GM18498 (cell line): ENCODE measurements around the gene GUCY2D.
"Not testable (repeated sequence)": the region's sequence is repeated elsewhere in the genome, so short reads cannot be mapped to it uniquely, and the experiment has no call there.

Source experiments
- ATAC-seq: cut with Tn5 transposase; IDR thresholded peaks from one replicate; pipeline ENCODE4 v1.9.1; 2021; ENCODE audit warnings: mild to moderate bottlenecking, moderate library complexity; ENCODE audit not compliant: unreplicated experiment

Gene GUCY2D

DNA sequence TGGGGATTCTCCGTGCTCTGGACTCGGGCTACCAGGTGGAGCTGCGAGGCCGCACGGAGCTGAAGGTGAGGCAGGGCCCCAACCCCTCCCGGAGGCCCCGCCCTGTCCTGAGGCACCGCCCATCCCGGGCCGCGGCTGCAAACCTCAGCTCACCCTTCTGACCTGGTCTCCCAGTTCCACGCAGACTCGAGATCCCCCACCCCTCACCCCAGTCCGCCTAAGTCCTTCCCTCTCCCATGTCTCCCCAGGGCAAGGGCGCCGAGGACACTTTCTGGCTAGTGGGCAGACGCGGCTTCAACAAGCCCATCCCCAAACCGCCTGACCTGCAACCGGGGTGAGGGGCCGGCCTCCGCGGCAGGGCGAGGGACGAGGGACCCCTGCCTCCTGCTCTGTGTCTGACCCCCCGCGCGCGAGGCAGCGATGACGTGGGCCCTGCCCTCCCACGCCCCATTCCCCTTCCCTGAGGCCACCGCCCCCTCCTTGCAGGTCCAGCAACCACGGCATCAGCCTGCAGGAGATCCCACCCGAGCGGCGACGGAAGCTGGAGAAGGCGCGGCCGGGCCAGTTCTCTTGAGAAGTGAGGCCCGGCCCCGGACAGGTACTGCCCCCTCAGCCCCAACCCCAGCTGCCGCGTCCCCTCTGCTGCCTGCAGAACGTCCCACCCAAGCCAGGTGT lies 13.7 kb downstream of the GUCY2D start:
- no peak for ATAC-seq

DNA sequence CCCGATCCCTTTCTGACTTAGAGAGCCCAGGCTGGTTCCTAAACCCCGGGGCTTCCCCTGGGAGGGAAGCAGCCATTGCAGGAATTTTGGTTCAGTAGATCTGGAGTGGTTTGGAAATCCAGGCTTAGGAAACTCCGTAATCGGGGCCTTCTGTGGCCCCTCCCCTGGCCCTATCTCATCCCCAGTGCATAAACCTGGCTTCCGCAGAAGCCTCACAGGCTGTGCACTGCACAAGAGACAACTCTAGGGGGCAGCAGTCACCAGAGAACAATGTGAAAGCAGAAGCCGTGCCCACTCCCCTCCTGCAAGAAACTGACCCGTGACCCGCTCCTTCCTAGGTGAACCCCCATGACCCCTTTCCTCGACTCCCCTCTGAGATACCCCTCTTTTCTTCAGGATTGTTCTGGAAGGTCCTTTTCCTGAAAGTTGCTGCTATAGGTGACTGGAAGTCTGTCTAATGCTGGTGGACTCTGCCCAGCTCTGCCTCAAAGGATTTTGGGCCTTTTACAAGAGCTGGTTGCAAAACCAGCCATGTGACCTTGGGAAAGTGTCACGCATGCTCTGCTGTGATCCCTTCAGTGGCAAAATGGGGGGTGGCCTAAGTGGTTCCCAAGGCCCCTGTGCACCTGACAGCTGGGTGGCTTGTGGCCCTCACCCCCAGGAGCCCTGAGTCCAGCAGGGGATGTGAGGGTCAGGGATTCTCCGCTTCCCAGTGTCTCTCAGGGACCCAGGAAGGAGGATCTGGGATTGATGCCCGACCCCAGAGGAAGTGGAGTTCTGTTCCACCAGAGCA lies 14.4 kb downstream of the GUCY2D start:
- ATAC-seq = no peak

DNA sequence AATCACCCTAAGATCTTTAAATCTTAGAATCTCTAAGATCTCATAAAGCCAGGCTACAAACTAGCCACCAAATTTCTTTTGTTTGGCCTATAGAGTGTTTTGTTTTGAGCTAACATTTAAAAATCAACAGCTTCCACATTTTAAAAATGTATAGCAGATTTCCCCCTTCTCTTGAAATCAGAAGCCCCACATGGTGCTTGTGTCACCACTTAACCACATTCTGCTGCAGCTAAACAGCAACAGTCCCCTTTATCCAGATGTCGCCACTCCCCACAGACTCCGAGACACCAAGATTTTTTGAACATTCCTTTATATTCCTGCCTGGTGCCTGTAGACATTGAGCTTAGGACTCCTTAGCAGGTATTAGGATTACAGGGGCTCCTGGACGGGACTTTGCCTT lies 16.0 kb downstream of the GUCY2D start:
- no peak for ATAC-seq

DNA sequence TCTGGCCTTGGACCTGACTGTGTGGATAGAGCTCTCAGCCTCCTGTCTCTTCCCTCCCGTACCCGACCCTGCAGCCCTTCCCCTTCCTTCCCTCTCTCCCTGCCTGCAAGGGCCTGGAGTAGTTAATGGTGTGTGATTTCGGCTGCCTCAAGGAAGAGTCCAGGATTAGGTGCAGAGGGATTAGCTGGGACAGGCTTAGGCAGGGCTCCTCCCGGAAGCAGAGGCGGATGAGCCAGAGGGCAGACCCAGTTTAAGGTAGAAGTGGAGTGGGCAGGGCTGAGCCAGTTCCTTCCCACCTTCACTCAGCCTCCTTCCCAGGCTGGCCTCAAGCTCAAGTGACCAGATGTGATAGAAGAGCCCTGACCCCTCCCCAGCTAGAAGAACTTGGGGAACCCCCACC lies 16.8 kb downstream of the GUCY2D start:
- ATAC-seq = no peak

DNA sequence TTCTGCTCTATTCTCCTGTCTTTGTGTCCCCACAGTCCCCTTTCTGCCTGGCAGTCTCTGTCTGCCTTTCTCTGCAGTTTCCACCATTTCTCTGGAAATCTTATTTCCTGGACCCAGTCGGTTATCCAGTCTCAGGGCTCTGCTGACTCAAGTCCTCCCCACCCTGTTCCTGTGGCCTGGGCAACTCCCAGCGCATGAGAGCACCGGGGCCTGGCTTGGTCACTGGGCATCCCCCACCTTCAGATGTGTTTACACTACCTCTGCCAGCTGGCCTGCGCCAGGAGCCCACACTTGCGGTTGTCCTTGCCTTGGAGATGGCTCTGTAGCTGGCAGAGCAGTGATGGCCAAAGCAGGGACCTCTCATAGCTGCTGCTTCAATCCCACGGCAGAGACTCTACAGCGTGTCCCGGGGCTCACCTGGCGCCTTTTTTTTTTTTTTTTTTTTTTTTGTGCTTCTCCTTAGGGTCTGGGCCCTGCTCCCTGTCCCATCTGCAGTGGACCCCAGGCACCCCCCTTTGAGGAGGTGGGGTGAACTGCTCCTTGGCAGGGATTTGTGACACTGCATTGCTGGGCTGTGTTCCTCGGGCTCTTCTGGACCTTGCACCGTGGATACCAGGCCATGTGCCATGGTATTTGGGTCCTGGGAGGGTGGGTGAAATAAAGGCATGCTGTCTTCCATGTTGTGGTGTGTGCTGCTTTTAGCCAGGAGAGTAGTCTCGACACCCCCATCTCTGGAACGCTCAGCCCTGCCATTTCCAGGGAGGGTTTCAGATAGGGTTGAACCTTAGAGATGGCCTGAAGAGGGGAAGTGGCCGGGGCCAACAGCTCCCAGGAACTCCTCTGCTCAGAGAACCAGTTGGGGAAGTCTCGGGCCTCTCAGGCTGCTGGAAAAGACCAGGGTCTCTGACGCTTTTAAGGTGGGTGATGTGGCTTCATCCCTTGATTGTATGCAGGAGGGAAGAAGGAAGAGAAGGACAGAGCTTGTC lies 17.5 kb downstream of the GUCY2D start:
- ATAC-seq = no peak

DNA sequence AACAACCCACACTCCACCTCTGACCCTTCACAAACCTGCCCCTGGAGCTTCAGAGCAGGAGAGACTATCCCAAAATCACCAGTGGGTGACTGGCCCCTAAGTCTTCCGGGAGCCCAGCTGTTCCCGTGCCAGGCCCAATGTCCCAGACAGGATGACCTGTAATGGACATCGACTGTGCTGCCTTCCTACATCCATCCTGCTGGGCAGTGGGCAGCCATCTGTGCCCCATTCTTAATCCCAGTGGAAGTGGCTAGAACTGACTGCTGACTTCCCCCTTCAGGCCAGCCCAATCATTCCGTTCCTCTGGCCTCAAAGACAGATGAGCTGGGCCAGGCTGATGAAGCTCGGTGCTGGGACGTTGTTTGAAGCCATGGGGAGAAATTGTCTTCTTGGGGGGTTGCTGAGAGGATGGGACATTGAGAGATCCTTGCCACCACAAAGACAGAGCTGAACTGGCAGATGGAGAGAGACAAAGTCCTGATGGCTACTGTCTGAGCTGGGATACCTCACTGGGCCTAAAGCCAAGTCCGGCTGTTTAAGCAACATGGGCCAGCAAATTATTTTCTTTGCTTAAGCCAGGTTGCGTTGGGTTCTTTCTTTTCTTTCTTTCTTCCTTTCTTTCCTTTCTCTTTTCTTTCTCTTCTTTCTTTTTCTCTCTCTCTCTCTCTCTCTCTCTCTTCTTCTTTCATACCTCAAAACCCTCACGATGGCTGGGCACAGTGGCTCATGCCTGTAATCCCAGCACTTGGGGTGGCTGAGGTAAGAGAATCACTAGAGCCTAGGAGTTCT lies 18.6 kb downstream of the GUCY2D start:
- ATAC-seq = no peak

DNA sequence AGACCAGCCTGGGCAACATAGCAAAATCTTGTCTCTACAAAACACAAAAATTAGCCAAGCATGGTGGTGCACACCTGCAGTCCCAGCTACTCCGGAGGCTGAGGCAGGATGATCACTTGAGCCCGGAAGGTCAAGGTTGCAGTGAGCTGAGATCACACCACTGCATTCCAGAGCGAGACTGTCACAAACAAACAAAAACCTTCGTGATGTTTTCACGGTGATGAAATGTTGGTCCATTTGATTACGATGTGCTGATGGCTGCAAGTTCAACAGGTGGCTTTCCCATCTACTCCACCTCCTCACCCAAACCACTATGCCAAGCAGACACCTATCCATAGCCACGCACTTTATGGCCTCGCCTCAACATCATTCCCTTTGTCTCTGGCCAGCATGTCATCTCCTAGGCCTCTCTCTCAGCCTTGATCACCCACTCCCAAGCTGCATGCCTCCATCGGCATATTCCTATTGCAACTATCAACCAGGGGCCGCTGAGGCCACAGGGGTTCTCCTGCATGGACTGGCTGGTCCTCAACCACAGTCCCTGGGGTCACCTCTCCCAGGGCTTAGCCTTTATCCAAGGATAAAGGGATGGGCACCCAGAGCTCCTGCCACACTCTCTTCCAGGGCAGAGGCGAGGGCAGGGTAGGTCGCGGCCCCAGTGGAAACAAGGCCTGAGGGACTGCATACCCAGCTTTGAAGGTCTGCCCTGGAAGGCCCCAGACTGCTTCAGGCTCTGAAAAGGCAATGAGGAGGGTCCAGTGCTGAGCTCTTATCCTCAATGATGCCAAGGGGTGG lies 19.3 kb downstream of the GUCY2D start:
- ATAC-seq = no peak

DNA sequence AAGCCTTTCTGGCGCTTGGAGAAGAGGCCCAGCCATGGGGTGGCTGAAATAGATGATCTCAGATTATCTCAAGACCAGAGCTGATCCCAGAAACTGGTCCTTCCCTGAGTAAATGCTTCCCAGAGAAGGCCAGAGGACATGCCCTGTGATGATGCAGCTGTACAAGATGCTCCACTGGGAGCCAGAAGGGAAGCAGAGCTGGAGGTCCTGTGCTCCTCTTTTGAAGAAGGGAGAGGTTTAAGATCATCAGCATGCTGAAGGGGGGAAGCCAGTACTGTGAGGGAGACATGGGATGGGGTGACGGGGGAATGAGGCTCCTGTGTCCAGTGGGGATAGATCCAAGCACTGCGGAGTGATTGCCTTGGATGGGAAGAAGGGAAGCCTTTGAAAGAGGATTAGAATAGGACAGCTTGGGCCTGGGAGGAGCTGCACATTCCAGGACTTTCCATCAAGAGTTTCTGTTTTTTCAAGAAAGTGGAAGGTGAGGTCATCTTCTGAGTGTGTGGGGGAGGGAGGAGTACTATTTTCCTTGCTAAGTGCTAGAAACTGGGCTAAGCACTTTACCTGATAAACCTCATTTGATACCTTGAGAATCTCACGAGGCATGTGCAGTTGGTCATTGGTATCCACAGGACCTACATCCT lies 20.1 kb downstream of the GUCY2D start:
- no peak for ATAC-seq

DNA sequence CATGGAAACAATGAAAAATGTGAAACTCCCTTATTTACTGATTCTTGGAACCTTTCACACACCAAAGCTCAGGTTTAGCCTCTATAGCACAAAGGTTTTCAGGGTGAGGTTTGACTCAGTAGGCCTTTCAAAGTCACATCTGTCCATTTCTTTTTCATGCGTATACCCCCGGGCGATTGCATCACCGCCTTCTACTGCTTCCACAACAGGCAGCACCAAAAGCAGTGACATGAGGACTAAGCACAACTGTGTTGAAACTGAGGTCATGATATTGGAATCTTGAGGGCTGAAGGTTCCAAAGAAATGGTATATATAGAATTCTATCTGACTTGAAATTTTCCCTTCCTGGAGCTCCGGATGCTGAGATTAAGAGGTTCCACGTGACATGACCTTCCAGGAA lies 21.7 kb downstream of the GUCY2D start:
- not testable (repeated sequence) for ATAC-seq

DNA sequence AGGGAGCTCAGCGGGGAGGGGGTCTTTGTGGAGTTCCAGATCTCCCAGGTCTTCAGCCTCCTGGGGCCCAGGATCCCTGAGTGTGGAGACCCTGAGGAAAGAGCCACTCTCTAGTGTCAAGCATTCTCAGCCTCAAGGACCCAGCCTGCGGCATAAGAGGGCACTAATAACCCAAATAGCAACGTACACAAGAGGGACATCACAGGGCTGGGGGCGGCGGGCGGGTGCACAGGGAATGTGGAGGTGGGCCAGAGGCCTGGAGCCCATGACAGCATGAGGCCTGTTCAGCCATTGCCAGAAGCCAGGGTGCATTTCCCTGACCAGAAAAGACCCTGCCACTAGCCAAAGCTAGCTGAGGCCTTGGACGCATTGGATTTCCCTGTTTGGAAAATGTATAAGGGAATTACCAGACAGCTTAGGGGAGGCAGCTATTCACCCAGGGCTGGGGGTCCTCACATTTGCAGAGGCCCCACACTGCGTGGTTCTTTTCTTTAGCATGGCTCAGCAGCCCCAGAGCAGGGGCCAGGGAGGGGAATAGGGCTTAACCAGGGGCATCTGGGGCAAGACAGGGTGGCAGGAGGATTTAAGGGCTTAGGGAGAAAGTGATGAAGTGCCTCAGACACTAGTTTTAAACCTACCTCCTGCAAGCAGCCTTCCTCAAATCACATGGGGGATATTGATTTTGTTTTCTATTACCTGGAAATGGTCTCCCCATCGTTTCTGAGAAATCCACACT lies 22.9 kb downstream of the GUCY2D start:
- ATAC-seq = no peak

DNA sequence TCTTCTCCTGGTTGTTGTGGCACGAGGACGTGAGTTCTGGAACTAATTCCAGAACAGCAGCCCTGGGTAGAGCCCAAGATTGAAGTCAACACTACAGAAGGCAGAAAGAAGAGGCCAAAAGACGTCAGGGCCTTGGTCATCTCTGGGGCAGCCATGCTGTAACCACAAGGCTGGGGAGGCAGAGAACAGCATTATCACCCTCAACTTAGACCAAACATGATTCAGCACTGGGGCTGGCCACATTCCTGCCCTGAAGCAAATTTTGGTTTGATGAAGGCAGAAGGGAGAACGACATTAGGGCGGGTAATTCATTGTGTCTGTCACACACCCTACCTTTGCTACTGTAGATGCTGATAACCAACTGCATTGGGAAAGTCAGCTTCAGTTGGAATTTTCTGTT lies 26.7 kb downstream of the GUCY2D start:
- ATAC-seq = no peak

DNA sequence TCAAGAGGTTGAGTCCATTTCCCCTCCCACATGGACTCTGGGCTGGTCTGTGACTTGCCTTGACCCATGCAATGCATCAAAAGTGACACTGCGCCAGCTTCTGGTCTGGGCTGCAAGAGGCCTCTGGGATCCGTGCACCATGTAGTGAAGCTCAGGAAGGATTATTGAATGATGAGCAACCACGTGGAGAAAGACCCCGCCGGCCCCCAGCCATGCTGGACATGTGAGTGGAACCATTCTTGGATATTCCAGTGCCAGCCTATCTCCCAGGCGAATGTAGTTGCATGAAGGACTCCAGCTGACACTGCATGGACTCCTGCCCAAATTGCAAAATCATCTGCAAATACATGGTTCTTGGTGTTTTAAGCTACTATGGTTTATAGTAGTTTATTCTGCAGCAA lies 28.8 kb downstream of the GUCY2D start:
- ATAC-seq = no peak

DNA sequence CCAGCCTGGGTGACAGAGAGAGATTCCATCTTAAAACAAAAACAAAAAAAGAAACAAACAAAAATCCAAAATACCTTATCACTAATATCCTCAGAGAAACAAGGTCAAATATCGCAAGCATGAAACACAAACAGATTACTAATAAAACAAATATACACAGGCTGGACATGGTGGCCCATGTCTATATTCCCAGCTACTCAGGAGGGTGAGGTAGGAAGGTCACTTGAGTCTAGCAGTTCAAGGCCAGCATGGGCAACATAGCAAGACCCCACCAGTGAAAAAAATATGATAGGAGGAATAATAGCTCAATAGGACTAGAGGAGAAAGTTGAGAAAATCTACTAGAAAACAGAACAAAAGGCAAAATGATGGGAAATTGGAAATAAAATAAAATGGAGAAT lies 29.5 kb downstream of the GUCY2D start:
- ATAC-seq = no peak

DNA sequence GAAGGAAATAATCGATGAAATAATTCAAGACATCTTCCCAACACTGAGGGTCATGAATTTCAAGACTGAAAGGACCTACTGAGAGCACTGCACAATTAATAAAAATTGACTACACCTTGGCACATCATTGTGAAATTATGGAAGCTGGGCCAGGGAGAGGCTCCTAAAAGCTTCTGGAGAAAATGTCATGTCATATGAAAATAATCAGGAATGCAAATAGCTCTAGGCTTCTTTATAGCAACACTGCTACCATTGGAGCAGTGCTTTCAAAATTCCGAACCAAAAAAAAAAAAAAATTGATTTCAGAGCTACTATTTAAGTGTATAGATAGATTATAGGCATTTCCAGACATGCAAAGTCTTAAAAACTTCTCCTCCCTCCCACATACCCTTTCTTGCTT lies 30.0 kb downstream of the GUCY2D start:
- no peak for ATAC-seq

DNA sequence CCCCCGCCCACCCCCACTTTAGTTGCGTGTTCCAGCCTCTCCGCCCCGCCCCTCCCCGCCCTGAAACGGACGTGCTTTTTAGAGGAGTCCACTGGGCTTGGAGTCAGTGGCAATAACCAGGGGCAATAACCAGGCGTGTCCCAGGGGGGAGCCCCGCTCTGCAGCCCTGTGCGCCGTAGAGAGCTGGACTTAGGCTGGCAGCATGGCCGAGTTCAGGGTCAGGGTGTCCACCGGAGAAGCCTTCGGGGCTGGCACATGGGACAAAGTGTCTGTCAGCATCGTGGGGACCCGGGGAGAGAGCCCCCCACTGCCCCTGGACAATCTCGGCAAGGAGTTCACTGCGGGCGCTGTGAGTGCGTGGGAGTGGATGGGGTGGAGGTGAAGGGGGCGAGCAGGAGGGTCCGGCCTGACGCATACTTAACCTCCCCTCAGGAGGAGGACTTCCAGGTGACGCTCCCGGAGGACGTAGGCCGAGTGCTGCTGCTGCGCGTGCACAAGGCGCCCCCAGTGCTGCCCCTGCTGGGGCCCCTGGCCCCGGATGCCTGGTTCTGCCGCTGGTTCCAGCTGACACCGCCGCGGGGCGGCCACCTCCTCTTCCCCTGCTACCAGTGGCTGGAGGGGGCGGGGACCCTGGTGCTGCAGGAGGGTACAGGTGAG lies 36.7 kb downstream of the GUCY2D start, which contains the start of gene ALOX15B:
Gene ALOX15B (plus strand): TSS at position 106 of the 657 bp plus-strand sequence. CDS start 97 bp downstream, at position 203.
- ATAC-seq = no peak

DNA sequence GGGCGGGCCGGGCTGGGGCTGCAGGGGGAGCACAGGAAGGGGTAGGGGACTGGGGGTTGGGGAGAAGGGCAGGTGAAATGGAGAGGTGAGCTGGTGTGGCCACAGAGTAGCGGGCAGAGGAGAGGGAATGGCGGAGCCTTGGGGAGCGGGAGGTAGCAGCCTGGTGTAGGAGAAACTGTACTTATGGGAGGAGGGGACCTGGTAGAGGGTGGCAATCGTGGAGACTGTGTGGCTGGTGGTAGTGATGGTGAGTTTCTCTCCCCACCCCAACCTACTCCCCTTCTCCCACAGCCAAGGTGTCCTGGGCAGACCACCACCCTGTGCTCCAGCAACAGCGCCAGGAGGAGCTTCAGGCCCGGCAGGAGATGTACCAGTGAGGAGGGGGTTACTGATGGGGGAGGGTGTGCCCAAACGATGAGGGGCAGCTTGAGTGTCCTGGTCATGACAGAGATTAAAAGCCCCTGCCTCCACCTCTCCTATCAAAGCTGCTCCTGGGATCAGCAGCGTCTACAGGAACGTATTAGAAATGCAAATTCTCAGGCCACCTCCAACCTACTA lies 37.3 kb downstream of the GUCY2D start:
- ATAC-seq = no peak

DNA sequence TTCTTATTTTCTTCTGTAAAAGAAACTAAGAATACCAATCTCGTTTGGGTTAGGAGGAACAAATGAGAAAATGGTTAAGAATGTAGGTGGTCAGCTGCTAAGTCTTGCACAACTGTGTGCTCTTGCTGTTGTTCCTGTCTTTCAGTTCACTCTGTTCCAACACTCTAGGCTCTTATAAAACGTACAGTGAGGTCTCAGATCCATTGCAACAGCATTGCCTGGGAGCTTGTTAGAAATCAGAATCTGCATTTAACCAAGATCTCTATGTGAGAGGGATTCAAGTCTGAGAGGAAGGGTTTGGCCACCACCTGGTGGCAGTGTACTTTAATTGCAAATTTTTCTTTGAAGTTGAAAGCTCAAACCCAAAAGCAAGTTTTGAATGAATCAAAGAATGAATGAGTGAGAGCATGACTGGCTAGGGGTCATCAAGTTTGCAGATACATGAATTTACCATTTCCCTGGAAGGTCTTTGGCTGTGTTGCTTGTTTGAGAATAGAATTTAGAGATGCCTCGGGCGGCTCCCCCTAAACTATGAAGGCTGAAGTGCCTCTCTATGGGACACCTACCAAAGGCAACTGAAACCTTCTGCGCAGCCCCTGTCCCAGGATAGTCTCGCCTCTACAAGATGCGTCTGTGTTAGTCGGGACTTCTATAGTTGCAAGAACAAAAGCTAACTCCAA lies 39.0 kb downstream of the GUCY2D start:
- ATAC-seq = no peak
